KOPT-K1 (cell line): Measurements from ENCODE around the gene FZR1.
"Not testable (repeated sequence)": the region's sequence is repeated elsewhere in the genome, so short reads cannot be mapped to it uniquely, and the experiment has no call there.

ENCODE experiments used
- H3K27ac ChIP-seq: fragments of 200-600 bp; sonication (generic); 2 replicates; pipeline ENCODE4 v1.5.1; 2016; ENCODE audit warnings: antibody characterized with exemption, mild to moderate bottlenecking, low read depth, low read length; ENCODE audit not compliant: poor library complexity, severe bottlenecking
- H3K36me3 ChIP-seq: fragments of 200-600 bp; sonication (generic); 2 replicates; pipeline ENCODE4 v1.5.1; 2017; ENCODE audit warnings: antibody characterized with exemption, mild to moderate bottlenecking, low read length, moderate library complexity; ENCODE audit not compliant: insufficient read depth
- H3K9me3 ChIP-seq: fragments of 200-600 bp; sonication (generic); 2 replicates; pipeline ENCODE4 v1.5.1; 2017; ENCODE audit warnings: antibody characterized with exemption, low read length, mild to moderate bottlenecking; ENCODE audit not compliant: insufficient read depth, poor library complexity, severe bottlenecking

The FZR1 gene

DNA sequence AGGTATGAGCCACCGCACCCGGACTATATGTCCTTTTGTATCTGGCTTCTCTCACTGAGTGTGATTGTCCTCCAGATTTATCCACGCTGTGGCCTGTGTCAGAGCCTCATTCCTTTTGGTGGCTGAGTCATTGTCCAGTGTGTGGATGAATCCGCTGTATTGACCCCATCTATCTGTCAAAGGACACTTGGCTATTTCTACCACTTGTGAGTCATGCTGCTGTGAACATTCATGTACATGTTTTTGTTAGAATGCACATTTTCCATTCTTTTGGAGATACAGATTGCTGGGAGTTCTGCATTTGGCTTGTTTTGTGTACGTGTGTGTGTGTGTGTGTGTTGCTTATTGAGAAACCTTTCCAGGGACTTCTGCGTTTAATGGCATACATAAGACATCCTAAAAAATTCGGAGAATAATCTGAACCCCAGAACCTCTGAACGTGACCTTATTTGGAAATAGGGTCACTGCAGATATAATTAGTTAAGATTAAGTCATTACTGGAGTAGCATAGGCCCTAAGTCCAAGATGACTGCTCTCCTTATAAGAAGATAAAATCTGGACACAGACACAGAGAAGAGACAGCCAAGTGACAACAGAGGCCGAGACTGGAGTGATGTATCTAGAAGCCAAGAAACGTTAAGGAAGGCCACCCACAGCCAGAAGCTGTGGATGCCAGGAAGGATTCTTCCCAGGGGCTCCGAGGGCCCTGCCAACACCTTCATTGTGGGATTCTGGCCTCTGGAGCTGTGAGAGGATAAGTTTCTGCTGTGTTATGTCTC, 74.2 kb downstream of the FZR1 start:
- no peaks in the 10 kb centered on the region for H3K9me3 ChIP-seq
- H3K27ac ChIP-seq = no peak overlapping the region
- H3K36me3 ChIP-seq = peaks cover 2% of the 10 kb centered on the region; the same call in 1 of the 2 replicates

DNA sequence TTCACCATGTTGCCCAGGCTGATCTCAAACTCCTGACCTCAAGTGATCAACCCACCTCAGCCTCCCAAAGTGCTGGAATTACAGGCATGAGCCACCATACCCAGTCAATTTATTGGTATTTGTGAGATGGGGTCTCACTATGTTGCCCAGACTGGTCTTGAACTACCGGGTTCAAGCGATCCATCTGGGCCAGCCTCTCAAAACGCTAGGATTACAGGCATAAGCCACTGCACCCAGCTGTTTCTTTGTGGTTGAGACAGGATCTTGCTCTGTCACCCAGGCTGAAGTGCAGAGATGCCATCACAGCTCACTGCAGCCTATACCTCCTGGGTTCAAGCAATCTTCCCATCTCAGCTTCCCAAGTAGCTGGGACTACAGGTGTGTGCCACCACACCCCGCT, 75.7 kb downstream of the FZR1 start:
- H3K36me3 ChIP-seq, H3K9me3 ChIP-seq, H3K27ac ChIP-seq: not testable (repeated sequence)

DNA sequence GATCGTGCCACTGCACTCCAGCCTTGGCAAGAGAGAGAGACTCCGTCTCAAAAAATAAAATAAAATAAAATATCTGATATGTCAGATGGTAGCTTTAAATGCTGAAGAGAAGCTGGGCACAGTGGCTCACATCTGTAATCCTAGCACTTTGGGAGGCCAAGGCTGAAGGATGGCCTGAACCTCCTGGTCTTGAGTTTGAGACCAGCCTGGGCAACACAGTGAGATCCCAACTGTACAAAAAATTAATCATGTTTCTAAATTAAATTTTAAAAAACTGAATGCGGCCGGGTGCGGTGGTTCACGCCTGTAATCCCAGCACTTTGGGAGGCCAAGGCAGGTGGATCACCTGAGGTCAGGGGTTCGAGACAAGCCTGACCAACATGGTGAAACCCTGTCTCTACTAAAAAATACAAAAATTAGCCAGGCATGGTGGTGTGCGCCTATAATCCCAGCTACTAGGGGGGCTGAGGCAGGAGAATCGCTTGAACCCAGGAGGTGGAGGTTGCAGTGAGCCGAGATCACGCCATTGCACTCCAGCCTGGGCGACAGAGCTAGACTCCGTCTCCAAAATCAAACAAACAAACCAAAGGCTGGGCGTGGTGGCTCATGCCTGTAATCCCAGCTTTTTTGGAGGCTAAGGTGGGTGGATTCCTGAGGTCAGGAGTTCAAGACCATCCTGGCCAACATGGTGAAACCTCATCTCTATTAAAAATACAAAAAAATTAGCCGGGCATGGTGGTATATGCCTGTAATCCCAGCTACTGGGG, 78.1 kb downstream of the FZR1 start:
- H3K27ac ChIP-seq, H3K9me3 ChIP-seq, H3K36me3 ChIP-seq: not testable (repeated sequence)

DNA sequence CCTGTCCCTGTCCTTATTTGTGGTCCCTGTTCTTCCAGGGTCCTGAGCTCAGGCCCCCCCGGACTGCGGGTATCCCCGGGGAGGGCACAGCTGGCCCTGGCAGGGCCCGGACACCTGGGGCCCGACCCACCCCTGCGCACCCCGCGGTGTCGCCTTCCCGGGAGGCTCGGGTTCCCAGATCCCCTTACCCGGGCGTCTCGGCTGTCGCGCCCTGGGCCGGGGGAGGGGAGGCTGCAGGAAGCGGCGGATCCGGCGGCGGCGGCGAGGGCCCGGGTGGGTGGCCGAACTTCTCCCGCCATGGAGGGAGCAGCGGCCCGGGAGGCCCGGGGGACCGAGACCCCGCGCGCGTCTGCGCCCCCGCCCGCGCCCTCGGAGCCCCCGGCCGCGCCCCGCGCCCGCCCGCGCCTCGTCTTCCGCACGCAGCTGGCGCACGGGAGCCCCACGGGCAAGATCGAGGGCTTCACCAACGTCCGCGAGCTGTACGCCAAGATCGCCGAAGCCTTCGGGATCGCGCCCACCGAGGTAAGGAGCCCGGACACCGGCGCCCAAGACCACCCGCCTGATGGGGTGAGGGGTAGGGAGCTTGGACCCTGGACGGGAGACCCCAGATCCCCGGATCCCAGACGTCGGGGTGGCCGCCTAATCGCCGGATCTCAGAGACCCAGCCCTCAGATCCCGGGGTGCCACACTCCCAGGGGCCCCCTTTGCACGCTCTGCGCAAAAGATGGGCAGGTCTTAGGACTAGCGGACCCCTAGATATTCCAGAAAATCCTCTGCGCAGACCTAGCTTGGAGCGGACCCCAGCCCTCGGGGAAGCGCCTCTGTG, 79.4 kb downstream of the FZR1 start, which contains the start of gene GIPC3:
TSS of gene GIPC3 (plus strand) at position 178 of the 826 bp plus-strand sequence. CDS start at position 298, 120 bp downstream.
- Histone ChIP-seq H3K27ac (no peak within 1 kb of the TSS), H3K36me3 (no peaks in the 10 kb centered on the region), H3K9me3 (peaks cover 6% of the 10 kb centered on the region)

DNA sequence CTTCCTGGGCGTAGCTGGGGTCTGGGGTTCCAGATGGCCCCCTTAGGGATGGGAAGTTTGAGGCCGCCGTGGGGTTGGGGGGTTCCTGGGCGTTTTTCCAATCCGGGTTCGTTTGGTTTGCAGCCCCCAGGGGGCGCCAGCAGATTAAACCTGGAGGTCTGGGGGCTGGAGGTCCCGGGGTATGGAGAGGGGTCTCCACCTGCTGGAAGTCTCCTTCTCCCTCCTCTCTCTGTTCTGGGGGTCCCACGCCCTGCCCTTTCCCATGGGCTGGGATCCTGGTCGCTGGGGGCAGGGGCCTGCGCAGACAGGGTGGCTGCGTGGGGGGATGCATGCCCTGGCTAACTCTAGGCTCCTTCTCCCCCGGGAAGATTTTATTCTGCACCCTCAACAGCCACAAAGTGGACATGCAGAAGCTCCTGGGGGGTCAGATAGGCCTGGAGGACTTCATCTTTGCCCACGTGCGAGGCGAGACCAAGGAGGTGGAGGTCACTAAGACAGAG, 80.1 kb downstream of the FZR1 start:
- peaks cover 13% of the 10 kb centered on the region for H3K9me3 ChIP-seq
- no peaks in the 10 kb centered on the region for H3K36me3 ChIP-seq
- H3K27ac ChIP-seq = no peak overlapping the region

DNA sequence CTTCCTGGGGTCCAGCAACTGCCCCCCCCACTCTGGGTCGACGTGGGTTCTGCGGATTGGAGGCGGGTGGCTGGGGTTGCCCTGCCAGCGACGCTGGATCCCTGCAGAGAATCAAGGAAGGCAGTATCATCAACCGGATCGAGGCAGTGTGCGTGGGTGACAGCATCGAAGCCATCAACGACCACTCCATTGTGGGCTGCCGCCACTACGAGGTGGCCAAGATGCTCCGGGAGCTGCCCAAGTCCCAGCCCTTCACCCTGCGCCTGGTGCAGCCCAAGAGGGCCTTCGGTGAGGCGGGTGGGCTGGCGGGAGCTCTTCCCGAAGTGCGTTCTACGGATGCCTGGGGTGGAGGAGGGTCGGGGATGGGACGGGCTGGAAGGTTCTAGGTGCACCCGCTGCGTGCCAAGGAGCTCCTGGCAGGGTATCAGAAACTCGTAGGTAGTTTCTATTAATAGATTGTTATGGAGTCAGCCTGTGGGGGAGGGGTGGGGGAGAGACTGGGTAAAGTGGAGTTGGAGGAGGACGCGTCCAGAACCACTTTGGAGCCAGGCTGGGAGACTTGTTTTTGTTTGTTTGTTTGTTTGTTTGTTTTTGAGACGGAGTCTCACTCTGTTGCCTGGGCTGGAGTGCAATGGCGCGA, 80.7 kb downstream of the FZR1 start:
- no peaks in the 10 kb centered on the region for H3K36me3 ChIP-seq

More for the DNA sequence above, 80.7 kb downstream of the FZR1 start:
- Histone ChIP-seq H3K27ac (no peak overlapping the region), H3K9me3 (peaks cover 19% of the 10 kb centered on the region)
